A673 (cell line): Measurements from ENCODE around the gene VAC14. TPM values are rescaled to one million over a fixed set of nuclear protein-coding genes. Genes with fewer than 3 reads are reported as not detected.

Source experiments
- BruUV-seq: library from RNA; stranded (reverse); fragments of 400-500 nt; replicated peaks from 2 replicates; lab custom pipeline; 2021; lab: Mats Ljungman, UMichigan
- CTCF ChIA-PET: fragments of 300-600 bp; sonication (Branson Sonifier 250); formaldehyde crosslinking; loops from one replicate; lab custom pipeline; 2022; ENCODE audit warnings: antibody characterized with exemption; lab: Charles Lee
- POLR2A ChIA-PET: fragments of 300-600 bp; sonication (Branson Sonifier 250); formaldehyde crosslinking; loops from one replicate; lab custom pipeline; 2022; ENCODE audit warnings: antibody characterized with exemption; ENCODE audit not compliant: low non-redundant PET; lab: Charles Lee
- DNase-seq: peaks from one replicate; pipeline ENCODE4 v3.0.0-alpha.2; 2015; ENCODE audit warnings: low spot score
- H3K27ac ChIP-seq: fragments of 200-600 bp; sonication (generic); 2 replicates; pipeline ENCODE4 v1.5.1; 2016; ENCODE audit warnings: mixed run types, low read depth, mild to moderate bottlenecking, mixed read lengths, antibody characterized with exemption, low read length; ENCODE audit not compliant: poor library complexity, severe bottlenecking
- H3K27me3 ChIP-seq: fragments of 200-600 bp; sonication (generic); replicated peaks from 2 replicates; pipeline ENCODE4 v1.6.1; 2017; ENCODE audit warnings: mixed run types, low read depth, mild to moderate bottlenecking, mixed read lengths, antibody characterized with exemption, low read length; ENCODE audit not compliant: insufficient read depth, poor library complexity
- H3K36me3 ChIP-seq: fragments of 200-600 bp; sonication (generic); 2 replicates; pipeline ENCODE4 v1.6.1; 2016; ENCODE audit warnings: mixed run types, mild to moderate bottlenecking, mixed read lengths, antibody characterized with exemption, low read length; ENCODE audit not compliant: insufficient read depth, poor library complexity, severe bottlenecking
- H3K4me1 ChIP-seq: fragments of 200-600 bp; sonication (generic); 2 replicates; pipeline ENCODE4 v1.6.1; 2017; ENCODE audit warnings: mixed run types, mild to moderate bottlenecking, mixed read lengths, antibody characterized with exemption, low read length; ENCODE audit not compliant: insufficient read depth, poor library complexity, severe bottlenecking
- H3K4me3 ChIP-seq: fragments of 200-600 bp; sonication (generic); 2 replicates; pipeline ENCODE4 v1.5.1; 2016; ENCODE audit warnings: low read depth, mixed run types, mild to moderate bottlenecking, mixed read lengths, low read length; ENCODE audit not compliant: poor library complexity, severe bottlenecking
- H3K9me3 ChIP-seq: fragments of 200-600 bp; sonication (generic); 2 replicates; pipeline ENCODE4 v1.6.1; 2016; ENCODE audit warnings: mixed run types, low read depth, mild to moderate bottlenecking, mixed read lengths, antibody characterized with exemption, low read length; ENCODE audit not compliant: poor library complexity, severe bottlenecking
- EZH2 ChIP-seq: fragments of 200-600 bp; sonication (generic); IDR thresholded peaks from 2 replicates; pipeline ENCODE4 v1.6.1; 2017; ENCODE audit warnings: borderline replicate concordance, low read depth, mild to moderate bottlenecking, mixed read lengths, antibody characterized with exemption, low read length; ENCODE audit not compliant: poor library complexity, severe bottlenecking
- intact Hi-C: fragments of 100-400 bp; cut with micrococcal nuclease; formaldehyde crosslinking; loops from one replicate; pipeline ENCODE4 v1.10.0; 2022; ENCODE audit not compliant: unreplicated experiment
- total RNA-seq: library from RNA; stranded (reverse); gene quantifications from 2 replicates; pipeline ENCODE4 v1.2.3, GENCODE V29; 2021
- TF ChIP-seq, protein P1 (sequence below): fragments of 300-800, 200-600 bp; sonication (generic); conservative IDR thresholded peaks from 2 replicates; pipeline ENCODE4 v1.5.1; 2017; ENCODE audit warnings: low read depth, mild to moderate bottlenecking, antibody characterized with exemption, low read length, moderate library complexity, mixed read lengths

Gene VAC14
- total RNA-seq, 1 experiment from 2014 or later: 46.6 TPM

DNA sequence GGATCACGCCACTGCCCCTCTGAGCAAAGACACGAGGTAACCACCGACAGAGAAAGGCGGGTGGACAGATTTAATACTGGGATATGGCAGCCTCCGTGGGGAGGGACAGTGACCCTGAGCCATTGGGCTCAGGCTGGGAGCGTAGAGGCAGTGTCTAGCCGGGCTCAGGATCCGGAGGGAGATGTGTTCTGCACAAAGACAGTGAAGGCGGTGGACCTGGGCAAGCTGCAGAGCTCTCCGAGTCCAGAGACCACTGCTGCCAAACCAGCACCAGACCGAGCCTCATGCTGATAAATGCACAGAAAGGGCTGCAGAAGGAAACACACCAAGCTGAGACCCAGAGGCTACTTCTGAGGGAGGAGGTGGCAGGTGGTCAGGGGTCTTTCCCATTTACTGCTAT is 88.6 kb downstream of the VAC14 start:
- CTCF ChIA-PET: no interaction called here

DNA sequence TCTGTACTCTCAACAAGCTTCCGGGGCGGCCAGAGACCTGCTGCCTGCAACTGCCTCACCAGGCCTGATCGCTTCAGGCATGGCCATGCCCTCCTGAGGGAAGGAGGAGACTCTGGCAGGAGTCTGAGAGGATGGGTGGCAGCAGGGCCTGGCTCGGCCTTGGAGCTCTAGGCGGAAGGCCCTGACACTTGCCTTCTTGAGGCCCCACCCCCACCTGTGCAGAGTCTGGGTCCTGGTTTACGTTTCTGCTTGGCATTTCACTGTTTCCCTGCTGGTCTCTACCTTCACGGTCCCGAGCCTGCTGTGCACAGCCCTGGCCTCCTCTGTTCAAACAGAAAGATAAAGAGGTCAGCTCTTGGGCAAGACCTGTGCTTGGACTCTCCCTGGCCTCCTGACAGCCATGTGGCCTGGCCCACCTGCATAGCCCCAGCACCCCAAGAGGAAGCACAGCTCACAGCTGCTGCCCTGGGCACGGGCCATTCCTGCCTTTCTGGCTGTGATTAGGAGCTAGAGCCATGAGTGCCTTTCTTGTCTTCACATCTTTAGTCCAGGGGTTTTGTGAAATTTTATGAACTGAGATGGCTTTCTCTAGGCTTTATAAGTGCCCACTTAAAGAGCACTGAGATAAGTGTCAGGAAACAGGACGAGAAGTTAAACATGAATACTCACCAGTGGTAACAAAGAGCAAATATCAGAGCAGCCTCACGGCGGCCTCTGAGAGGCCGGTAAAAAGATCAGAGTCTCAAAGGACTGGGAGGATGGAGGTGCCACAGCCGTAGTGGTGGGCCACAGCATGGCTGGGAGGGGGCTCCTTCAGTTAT is 89.5 kb downstream of the VAC14 start:
- H3K36me3 ChIP-seq: no peaks in the 10 kb centered on the region
- ChIA-PET CTCF (no interaction called here), POLR2A (no interaction called here)
- H3K4me3 ChIP-seq: no peak overlapping the region
- BruUV-seq: no TSS peak
- H3K4me1 ChIP-seq: peaks cover 20% of the 10 kb centered on the region
- TF ChIP-seq, protein P1, sequence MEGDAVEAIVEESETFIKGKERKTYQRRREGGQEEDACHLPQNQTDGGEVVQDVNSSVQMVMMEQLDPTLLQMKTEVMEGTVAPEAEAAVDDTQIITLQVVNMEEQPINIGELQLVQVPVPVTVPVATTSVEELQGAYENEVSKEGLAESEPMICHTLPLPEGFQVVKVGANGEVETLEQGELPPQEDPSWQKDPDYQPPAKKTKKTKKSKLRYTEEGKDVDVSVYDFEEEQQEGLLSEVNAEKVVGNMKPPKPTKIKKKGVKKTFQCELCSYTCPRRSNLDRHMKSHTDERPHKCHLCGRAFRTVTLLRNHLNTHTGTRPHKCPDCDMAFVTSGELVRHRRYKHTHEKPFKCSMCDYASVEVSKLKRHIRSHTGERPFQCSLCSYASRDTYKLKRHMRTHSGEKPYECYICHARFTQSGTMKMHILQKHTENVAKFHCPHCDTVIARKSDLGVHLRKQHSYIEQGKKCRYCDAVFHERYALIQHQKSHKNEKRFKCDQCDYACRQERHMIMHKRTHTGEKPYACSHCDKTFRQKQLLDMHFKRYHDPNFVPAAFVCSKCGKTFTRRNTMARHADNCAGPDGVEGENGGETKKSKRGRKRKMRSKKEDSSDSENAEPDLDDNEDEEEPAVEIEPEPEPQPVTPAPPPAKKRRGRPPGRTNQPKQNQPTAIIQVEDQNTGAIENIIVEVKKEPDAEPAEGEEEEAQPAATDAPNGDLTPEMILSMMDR: no peak
- no peak for TF ChIP-seq EZH2
- H3K27ac ChIP-seq: no peak overlapping the region
- H3K9me3 ChIP-seq: no peaks in the 10 kb centered on the region
- intact Hi-C loops: no loop called here
- no peak for DNase-seq
- no peaks in the 10 kb centered on the region for H3K27me3 ChIP-seq

More for the DNA sequence above, 88.6 kb downstream of the VAC14 start:
- Histone ChIP-seq H3K27me3 (no peaks in the 10 kb centered on the region), H3K4me1 (peaks cover 16% of the 10 kb centered on the region), H3K9me3 (no peaks in the 10 kb centered on the region), H3K27ac (no peak overlapping the region), H3K4me3 (no peak overlapping the region), H3K36me3 (no peaks in the 10 kb centered on the region)
- POLR2A ChIA-PET: no interaction called here
- intact Hi-C loops: no loop called here
- BruUV-seq: no TSS peak
- TF ChIP-seq, protein P1: no peak
- TF ChIP-seq EZH2: no peak
- no peak for DNase-seq

DNA sequence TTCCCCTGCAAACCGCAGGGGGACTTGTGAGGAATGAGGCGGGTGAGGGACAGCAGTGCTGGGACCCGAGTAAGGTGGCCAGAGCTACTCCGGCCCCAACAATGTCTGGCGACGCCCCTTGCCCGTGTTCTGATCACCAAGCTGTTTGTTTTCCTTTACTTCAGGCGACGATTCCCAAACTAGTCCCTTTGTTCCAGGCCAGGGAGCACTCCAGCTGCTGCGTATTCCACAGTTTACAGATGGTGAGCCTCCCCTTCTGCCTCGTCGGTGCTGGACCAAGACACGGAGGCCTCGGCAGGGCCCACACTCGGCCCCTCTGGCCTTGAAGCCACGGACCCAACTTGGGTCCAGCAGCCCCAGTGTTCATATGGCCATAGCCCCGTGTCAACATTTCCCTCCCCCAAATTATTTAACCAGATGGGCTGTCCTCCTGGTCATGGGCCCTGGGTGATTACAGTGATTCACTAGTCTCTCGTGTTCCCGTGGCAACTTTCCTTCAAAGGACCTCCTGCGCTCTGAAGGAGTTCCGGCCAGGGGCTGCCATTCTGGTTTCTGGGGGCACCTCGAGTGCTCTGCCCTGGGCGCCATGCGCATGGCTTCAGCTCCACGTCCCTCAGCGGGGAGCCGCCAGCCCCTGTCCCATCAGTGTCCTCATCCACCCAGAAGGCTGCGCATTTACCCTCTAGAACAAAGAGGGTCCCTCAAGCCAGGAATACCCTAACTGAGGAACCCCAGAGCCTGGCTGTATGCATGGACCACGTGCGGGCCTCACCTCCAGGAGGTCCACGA is 90.3 kb downstream of the VAC14 start:
- no peaks in the 10 kb centered on the region for H3K36me3 ChIP-seq
- TF ChIP-seq, protein P1: no peak
- no peak for TF ChIP-seq EZH2
- no TSS peak for BruUV-seq
- peaks cover 13% of the 10 kb centered on the region for H3K4me1 ChIP-seq
- H3K27me3 ChIP-seq: no peaks in the 10 kb centered on the region
- H3K9me3 ChIP-seq: no peaks in the 10 kb centered on the region
- H3K4me3 ChIP-seq: no peak overlapping the region
- DNase-seq: no peak
- no peak overlapping the region for H3K27ac ChIP-seq
- ChIA-PET POLR2A (no interaction called here), CTCF (no interaction called here)
- intact Hi-C loops: no loop called here
